GM19395 (cell line): ENCODE measurements around the gene MCL1.
"Not testable (repeated sequence)": the region's sequence is repeated elsewhere in the genome, so short reads cannot be mapped to it uniquely, and the experiment has no call there.

ENCODE experiments used
- ATAC-seq: cut with Tn5 transposase; IDR thresholded peaks from one replicate; pipeline ENCODE4 v1.9.1; 2021; ENCODE audit warnings: mild to moderate bottlenecking, moderate library complexity; ENCODE audit not compliant: unreplicated experiment

MCL1 gene

DNA sequence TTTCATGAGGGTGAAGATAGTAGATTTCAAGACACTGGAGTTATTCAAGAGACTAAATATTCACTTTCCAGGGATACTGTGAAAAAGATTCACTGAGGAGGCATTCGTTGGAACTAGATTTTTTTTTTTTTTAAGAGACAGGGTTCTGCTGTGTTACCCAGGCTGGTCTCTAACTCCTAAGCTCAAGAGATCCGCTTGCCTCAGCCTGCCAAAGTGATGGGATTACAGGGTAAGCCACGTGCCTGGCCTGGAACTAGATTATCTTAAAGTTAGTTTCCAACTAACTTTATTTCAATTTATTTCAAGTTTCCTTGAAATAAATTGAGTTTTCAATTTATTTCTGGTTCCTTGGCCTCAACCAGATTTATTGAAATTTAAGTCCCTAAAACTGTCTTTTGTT lies 24.3 kb upstream of the MCL1 start:
- no peak for ATAC-seq

DNA sequence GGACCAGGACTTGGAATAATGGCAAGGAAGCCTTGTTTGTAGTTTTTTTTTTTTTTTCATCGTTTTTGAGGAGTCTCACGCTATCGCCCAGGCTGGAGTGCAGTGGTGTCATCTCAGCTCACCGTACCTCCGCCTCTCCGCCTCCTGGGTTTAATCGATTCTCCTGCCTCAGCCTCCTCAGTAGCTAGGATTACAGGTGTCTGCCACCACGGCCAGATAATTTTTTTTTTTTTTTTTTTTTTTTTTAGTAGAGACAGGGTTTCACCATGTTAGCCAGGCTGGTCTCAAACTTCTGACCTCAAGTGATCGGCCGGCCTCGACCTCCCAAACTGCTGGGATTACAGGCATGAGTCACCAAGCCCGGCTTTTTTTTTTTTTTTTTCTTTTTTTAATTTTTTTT lies 23.0 kb upstream of the MCL1 start:
- not testable (repeated sequence) for ATAC-seq

DNA sequence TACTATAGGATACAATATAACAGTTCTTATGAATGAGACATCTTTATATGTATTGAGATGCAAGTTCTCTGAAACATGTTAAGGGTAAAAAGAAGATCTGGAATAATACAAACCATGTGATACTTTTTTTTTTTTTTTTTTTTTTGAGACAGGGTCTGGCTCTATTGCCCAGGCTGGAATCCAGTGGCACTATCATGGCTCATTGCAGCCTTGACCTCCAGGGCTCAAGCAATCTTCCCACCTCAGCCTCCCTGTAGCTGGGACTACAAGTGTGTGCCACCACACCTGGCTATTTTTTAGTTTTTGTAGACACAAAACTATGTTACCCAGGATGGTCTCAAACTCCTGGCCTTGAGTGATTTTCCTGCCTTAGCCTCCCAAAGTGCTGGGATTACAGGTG lies 22.1 kb upstream of the MCL1 start:
- no peak for ATAC-seq

DNA sequence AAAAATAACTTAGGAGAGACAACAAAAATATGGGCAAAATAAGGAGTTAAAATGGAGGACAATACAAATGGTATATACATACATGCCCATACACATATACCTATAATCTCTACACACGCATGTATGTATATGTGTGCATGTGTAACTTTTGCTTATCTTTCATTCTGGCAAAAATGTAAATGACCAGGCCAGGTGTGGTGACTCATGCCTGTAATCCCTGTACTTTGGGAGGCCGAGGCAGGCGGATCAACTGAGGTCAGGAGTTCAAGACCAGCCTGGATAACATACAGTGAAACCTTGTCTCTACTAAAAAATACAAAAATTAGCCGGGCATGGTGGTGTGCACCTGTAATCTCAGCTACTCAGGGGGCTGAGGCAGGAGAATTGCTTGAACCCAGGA lies 18.9 kb upstream of the MCL1 start:
- not testable (repeated sequence) for ATAC-seq

DNA sequence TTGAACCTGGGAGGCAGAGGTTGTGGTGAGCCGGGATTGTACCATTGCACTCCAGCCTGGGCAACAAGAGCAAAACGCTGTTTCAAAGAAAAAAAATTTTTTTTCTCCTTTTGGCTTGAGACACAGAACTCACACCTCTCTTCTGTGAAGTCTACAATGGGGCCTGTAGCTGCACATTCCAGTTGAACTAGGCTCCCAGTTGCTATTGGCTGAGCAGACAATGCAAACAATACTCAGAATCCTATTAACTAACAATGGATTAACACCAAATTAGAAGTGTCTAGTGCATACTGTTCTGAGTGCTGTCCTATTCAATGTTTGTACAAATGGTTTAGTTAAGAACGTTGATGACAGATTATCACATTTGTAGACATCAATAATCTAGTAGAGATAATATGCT lies 17.6 kb upstream of the MCL1 start:
- ATAC-seq = no peak

DNA sequence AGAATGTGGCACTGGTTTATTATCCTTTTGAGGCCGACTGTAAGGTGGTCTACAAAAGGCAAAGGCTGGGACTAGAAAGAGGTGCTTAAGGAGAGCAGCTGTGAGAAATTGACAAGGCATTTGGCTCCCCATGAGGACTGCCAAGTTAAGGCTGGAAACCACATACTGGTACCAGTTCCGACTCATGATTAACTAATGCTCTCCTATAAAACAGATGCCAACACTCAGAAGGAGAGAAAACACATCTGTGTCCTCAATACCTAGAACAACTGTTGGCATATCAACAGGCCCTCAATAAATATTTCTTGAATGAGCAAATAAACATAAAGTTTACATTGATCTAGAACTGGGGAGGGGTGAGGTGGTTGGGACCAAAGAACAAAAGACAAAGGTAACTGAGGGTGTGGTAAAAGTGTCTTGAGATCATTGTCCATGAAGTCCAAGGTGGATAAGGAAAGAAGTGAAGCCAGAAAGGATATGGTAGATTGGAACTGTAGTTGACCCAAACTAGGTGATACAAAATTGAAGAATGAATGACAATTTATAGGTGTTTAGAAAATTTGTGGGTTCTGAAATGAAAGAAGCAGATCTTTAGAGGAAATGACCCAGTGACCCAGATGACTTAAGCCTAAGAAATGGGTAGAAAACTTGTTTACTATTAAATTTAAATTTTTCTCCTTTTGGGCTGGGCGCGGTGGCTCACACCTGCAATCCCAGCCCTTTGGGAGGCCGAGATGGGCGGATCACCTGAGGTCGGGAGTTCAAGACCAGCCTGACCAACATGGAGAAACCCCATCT lies 16.9 kb upstream of the MCL1 start:
- ATAC-seq = no peak

DNA sequence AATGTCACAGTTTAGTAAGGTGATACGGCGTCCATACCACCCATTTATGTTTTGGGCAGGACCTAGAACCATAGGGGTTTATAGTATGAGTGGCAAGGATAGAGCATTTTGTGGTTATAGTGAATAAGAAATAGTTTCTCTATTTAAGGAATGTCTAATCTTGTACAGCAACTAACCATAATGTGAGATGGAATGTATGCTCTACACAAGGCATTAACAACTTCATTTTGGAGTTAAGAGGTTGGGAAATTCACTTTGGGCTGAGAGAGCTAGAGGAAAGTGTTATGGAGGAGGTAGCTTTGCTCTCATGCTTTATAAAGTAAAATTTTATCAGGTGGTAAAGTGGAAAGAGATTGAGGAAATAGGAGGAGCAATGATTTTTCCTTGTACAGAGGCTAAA lies 3.0 kb upstream of the MCL1 start:
- ATAC-seq = no peak

DNA sequence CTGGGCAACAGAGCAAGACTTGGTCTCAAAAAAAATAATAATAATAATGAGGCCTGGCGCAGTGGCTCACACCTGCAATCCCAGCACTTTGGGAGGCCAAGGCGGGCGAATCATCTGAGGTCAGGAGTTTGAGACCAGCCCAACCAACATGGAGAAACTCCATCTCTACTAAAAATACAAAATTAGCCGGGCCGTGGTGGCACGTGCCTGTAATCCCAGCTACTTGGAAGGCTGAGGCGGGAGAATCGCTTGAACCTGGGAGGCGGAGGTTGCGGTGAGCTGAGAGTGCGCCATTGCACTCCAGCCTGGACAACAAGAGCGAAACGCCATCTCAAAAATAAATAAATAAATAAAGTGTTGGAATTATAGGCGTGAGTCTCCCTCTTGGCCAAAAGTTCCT lies 2.6 kb upstream of the MCL1 start:
- not testable (repeated sequence) for ATAC-seq

DNA sequence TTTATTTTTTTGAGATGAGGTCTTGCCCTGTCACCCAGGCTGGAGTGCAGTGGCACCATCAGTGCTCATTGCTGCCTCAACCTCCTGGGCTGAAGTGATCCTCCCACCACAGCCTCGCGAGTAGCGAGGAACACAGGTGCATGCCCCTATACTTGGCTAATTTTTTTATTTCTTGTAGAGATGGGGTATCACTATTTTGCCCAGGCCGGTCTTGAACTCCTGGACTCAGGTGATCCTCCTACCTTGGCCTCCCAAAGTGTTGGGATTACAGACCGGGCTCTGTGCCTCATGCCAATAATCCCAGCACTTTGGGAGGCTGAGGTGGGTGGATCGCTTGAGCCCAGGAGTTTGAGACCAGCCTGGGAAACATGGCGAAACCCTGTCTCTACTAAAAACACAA lies 2.0 kb upstream of the MCL1 start:
- ATAC-seq = not testable (repeated sequence)

DNA sequence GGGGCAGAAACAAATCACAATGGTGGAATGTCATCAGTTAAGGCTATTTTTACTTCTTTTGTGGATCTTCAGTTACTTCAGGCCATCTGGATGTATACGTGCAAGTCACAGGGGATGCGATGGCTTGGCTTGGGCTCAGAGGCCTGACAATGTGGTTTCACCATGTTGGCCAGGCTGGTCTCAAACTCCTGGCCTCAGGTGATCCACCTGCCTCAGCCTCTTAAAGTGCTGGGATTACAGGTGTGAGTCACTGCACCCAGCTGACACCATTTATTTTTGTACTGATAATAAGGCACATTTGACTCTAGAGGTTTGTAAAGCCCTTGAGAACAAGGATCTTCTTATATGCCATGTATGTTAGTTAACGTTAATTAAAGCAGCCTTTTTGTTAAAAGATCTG lies 1.6 kb upstream of the MCL1 start:
- not testable (repeated sequence) for ATAC-seq

DNA sequence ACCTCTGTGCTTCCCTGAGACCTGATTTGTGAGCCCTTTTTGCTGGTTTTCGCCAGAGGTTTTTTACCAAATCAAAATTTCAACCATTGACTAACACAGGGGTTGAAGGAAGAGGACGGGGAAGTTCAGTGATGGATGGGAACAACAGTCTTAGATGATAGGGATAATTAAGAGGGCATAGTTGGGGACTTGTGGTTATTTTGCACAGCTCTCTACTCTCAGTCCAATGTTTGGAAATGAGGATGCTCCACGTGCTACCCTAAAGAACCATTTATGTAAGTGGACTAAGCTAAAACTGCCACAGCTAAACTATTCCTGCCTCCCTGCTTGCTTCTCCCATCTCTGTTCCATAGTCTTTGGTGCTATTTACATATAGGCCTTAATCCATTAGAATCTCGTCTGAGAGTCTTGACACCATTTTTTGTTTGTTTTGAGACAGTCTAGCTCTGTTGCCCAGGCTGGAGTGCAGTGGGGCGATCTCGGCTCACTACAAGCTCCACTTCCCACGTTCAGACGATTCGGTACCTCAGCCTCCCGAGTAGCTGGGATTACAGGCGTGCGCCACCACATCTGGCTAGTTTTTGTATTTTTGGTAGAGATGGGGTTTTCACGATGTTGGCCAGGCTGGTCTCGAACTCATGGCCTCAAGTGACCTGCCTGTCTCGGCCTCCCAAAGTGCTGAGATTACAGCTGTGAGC lies 684 bp upstream of the MCL1 start:
- ATAC-seq = peak; percentile 14

DNA sequence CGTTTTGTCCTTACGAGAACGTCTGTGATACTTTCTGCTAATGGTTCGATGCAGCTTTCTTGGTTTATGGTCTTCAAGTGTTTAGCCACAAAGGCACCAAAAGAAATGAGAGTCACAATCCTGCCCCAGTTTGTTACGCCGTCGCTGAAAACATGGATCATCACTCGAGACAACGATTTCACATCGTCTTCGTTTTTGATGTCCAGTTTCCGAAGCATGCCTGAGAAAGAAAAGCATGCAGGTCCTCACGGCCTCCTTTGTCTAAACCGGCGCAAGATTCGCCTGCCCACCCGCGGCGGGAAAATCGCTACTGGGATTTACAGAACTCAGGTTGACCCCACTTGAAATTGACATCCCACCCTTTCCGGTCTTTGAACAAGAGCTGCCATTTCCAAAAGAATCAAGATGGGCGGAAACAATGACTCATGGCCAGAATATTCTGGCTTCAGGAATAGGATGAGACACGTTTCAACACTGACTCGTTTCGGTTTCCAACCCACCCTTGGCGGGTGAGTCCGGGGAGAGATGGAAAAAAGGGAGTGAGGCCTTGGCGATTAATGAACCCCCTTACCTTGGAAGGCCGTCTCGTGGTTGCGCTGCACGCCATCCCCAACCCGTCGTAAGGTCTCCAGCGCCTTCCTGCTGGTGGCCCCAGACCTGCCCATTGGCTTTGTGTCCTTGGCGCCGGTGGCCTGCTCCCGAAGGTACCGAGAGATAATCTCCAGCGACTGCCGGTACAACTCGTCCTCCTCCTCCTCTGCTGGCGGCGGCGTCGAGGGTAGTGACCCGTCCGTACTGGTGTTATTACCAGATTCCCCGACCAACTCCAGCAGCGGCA lies 919 bp downstream of the MCL1 start:
- no peak for ATAC-seq

DNA sequence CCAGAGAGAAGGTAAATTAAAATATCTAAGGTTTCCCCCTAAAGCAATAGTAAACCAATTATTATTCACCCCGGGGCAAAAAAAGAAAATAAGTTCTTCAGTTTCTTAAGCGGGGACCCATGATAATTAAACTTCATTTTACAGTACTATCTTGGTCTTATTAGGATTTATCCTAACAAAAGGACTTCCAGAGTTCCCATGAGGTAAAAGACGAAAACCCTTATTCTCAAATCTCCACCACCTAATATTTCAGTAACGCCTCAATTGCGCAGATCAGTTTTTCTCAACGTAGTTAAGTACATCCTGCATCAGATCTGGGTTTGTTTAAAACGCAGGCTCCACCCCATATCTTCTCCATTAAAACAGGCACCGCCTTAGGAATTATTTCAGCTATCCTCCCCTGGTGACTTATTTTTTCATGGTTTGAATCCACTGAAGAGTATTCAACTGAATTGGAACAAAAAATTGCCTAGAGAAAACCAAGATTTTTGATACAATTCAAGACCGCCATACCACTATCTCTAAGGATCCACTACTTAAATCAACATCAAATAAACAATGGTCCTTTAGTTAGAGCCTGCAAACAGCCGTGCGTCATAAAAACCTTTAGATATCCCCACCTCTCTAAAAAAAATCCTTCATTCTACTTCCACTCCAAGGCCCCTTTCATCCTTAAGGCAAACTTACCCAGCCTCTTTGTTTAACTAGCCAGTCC lies 1.7 kb downstream of the MCL1 start:
- no peak for ATAC-seq

DNA sequence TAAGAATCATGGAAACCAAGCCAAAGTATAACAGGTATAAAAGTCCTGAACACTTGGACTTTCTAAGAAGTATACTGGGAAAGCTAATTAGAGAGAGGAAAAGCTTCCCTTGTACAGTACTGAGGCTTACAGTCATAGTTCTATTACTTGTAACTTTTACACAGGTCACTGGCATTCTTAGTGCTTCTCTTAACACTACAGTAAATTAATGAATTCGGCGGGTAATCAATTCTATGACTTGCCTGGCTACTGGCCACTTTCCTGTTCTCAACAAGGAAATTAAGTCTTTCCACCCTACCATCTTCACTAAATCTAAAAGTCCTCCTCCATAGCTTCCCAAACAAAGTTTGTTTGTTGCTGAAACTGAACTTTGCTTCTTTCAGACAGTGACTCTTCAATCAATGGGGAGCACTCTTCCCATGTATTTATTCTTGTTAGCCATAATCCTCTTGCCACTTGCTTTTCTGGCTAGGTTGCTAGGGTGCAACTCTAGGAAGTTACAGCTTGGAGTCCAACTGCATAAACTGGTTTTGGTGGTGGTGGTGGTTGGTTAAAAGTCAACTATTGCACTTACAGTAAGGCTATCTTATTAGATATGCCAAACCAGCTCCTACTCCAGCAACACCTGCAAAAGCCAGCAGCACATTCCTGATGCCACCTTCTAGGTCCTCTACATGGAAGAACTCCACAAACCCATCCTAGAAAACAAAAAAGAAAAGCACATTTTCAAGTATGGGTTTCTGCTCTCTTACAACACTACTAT lies 2.4 kb downstream of the MCL1 start:
- no peak for ATAC-seq

DNA sequence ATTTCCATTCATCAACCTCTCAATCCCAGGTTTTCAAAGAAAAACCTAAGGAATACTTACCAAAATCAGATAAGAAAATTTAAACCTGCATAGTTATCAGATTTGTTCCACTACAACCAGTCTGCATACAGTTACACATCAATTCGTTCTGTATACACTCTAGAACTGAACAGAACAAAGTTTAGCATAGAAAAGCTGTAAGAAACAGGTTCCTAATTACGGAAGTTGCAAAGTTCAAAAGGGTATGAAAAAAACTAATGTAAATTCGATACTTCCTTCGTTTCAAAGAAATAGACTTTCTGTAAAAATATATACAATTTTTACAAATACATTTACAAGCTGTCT lies 3.1 kb downstream of the MCL1 start:
- ATAC-seq = no peak

DNA sequence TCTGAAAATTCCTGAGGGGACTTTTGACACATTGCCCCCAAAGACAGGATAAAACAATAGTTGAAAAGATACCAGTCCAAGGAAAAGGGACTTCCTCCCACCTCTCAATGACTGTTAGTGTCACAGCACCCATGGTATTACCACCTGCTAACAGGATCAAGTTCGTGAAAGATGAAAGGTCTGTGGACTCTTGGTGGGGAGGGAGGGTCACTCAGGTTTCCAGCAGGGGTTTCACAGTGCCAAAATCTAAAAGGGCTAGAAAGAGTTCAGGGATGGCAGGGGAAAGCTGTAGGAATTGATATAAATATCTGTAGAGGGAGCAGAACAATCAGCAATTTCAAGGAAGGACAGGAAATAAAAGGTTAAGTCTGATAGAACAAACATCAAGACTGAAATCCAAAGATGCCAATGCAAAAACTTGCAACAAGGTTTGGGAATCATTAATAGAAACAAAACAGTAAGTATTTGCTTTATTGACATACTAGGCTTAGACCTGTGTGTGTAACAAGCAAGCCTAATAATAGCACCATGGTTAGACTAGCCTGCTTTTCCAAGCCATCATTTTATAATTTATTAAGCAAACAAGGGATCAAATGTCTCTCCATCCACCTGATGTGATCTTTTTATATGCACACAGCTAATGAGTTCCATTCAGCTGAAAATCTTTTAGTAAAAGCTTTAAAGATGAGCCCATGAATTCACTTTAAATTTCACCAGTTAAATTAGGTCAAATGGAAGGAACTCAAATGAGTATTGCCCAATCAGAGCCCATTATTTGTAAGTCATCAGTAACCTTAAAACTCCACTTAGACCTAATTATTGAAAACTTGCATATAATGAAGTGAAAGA lies 3.7 kb downstream of the MCL1 start:
- no peak for ATAC-seq

DNA sequence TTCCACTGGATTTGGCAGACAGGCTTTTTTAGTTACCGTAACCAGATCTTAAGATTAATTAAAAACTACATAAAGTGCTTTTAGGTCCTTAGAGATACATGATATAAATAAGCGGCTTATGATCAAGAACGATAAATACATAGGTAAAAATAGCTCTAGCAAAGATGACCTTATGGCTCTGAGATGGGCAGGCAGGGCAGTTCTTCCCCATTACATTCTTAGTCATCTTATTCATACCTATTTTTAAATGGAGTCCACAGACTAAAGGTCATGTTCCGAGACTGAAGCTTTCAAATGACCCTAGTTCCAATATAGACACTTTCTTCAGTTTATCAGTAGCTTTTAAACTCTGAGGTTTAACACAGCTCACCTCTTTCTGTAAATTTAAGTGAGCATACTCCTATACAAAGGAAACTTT lies 4.3 kb downstream of the MCL1 start:
- no peak for ATAC-seq

DNA sequence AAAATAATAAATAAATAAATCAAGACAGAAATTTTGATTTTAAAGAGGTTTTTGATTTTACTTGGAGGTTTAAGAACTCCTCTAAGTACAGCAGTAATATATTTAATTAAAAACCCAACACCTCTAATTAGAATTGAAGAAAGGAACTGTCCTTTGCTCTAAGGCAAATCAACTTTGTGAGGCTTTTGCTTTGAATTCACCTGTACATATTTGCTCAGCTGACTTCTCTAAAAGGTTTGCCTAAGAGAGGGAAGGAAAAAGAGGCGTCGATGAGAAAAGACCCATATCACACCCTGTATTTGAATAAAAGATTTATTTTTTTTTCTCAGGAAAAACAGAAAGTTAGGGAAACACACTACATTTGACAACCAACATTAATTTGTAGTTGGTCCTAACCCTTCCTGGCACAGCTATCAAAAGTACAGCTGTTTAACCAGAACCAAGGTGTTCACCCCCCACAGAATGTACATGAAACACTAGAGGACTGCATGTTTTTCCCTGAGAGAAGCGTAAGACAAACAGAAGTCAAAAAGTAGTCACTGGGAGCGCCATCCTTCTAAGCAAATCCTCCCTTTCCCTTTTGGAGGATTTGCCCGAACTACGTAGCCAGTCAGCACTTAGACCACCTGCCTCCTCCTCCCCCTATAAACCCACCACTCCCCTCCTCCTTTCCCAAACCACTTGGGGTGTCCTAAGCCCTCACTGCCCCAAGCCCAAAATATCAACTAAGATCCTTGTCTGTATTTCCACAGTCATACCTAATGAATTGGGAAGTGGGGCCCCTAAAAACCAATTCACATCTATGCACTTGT lies 4.9 kb downstream of the MCL1 start:
- no peak for ATAC-seq

DNA sequence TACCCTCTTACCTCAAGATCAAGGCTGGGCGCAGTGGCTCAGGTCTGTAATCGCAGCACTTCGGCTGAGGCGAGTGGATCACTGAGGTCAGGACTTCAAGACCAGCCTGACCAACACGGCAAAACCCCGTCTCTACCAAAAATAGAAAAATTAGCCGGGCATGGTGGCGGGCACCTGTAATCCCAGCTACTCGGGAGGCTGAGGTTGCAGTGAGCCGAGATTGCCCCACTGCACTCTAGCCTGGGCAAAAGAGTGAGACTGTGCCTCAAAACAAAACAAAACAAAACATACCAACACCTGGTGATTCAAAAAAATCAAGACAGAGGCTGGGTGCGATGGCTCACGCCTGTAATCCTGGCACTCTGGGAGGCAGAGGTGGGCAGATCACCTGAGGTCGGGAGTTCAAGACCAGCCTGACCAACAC lies 5.8 kb downstream of the MCL1 start:
- not testable (repeated sequence) for ATAC-seq
